ENCODE data around the gene FXYD5. TPM values are rescaled to one million over a fixed set of nuclear protein-coding genes. Genes with fewer than 3 reads are reported as not detected.
A peak's percentile ranks its signal among the peaks of the same experiment; 100 is the strongest.

Gene FXYD5
- total and polyA plus RNA-seq, 2 donors (not counting 1 experiment from before 2014, with no cell fraction given) = 310 to 390 TPM

DNA sequence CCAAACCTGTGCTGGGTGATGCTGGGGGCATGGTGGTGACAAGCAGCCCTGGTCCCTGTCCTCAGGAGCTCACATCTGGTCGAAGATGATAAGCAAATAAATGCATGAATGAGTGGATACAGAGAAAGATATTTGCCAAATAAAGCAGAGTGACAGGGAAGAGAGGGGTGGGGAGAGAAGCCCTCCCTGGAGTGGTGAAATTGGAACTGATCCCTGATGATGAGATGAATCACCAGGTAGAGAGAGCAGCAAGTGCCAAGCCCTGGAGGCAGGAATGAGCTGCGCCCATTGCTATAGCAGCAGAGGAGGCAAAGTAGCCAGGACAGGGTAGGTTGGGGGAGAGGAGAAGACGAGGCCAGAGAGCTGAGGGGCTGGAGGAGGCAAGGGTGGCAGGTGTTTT, 13.7 kb downstream of the FXYD5 start:
- Mint-ChIP-seq H3K4me3 (no peak overlapping the region), H3K27ac (peak overlapping the region; percentile 77), H3K27me3 (no peaks in the 10 kb centered on the region), H3K4me1 (peaks cover 35% of the 10 kb centered on the region), H3K9me3 (ENCODE audit: insufficient read depth) (no peaks in the 10 kb centered on the region)
- intact Hi-C loops (cut with micrococcal nuclease) = no loop called here
- TF ChIP-seq, protein P1, sequence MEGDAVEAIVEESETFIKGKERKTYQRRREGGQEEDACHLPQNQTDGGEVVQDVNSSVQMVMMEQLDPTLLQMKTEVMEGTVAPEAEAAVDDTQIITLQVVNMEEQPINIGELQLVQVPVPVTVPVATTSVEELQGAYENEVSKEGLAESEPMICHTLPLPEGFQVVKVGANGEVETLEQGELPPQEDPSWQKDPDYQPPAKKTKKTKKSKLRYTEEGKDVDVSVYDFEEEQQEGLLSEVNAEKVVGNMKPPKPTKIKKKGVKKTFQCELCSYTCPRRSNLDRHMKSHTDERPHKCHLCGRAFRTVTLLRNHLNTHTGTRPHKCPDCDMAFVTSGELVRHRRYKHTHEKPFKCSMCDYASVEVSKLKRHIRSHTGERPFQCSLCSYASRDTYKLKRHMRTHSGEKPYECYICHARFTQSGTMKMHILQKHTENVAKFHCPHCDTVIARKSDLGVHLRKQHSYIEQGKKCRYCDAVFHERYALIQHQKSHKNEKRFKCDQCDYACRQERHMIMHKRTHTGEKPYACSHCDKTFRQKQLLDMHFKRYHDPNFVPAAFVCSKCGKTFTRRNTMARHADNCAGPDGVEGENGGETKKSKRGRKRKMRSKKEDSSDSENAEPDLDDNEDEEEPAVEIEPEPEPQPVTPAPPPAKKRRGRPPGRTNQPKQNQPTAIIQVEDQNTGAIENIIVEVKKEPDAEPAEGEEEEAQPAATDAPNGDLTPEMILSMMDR (IDR thresholded peaks at IDR 0.05) = no peak
- POLR2A ChIA-PET = interaction anchor here (0.7 to 1.4 kb wide), 2 partner anchors 38 to 90 kb away, joined by 3 read pairs; no protein-coding TSS in a partner anchor
- Histone ChIP-seq H3K27me3 (replicated peaks in 1 of 4; ENCODE audit: control extremely low read depth in 1 of 4, control insufficient read depth in 3 of 4, insufficient read depth in 4 of 4, low read length in 3 of 4) (no peaks in the 10 kb centered on the region), H3K4me1 (ENCODE audit: control insufficient read depth in 2 of 2, insufficient read depth in 2 of 2, low read length in 2 of 2) (peaks cover 21 to 25% of the 10 kb centered on the region in 2 donors), H3K27ac (ENCODE audit: low read length in 2 of 2) (peak overlapping the region; percentile 66 to 74), H2AFZ (ENCODE audit: insufficient read depth, low read depth, low read length, poor library complexity, severe bottlenecking) (no peak overlapping the region), H3K9me3 (ENCODE audit: control extremely low read depth in 1 of 3, control insufficient read depth in 2 of 3, insufficient read depth in 1 of 3, low read length in 2 of 3) (peaks cover 0 to 8% (median 0%) of the 10 kb centered on the region in 3 donors), H3K4me2 (replicated peaks; ENCODE audit: low read depth, low read length, poor library complexity, severe bottlenecking) (no peak overlapping the region), H3K36me3 (replicated peaks in 1 of 2; ENCODE audit: control extremely low read depth in 1 of 2, control insufficient read depth in 1 of 2, extremely low read depth in 1 of 2, insufficient read depth in 2 of 2, low read length in 1 of 2) (peaks cover 2 to 61% of the 10 kb centered on the region in 2 experiments), H3K9ac (ENCODE audit: low read length) (no peak overlapping the region), H4K20me1 (ENCODE audit: control insufficient read depth, insufficient read depth, low read length, poor library complexity, severe bottlenecking) (peaks cover 6% of the 10 kb centered on the region), H3K4me3 (ENCODE audit: control extremely low read depth in 1 of 5, extremely low read depth in 1 of 5, insufficient read depth in 1 of 5, low read depth in 2 of 5, low read length in 4 of 5) (no peak overlapping the region), H3K79me2 (ENCODE audit: control insufficient read depth, insufficient read depth, low read length) (peaks cover 1% of the 10 kb centered on the region)
- DNase-seq (no peak), ATAC-seq (ENCODE audit: low read depth) (no peak)
- CTCF ChIA-PET = interaction anchor here (0.8 to 2.0 kb wide), 4 partner anchors 27 to 300 kb away, joined by 3 to 10 read pairs (median 5); no protein-coding TSS in a partner anchor
- WGBS (ENCODE audit: insufficient coverage) = 69% methylated on average over 2 of the region's 3 CpGs

DNA sequence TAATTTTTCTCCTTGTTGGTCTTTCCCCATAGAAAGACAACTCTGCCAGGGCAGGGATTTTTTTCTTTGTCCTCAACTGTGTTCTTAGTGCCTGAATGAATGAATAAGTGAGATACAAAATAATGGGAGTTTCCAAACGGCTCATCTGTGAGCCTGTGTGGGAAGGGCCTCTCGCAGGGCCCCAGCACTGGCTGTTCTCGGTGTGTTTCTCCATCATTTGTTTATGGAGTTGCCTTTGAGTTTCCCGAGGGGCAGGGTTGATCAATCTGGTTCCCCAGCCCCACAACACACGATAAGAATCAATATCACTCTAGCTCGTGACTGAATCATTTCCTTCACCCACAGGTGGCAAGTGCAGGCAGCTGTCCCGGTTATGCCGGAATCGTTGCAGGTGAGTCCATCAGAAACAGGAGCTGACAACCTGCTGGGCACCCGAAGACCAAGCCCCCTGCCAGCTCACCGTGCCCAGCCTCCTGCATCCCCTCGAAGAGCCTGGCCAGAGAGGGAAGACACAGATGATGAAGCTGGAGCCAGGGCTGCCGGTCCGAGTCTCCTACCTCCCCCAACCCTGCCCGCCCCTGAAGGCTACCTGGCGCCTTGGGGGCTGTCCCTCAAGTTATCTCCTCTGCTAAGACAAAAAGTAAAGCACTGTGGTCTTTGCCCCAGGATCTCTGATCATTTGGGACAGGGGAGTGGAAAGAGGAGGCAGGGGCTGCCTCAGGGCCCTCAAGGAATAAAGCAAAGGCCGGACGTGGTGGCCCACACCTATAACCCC, 14.9 kb downstream of the FXYD5 start:
- peak overlapping the region; percentile 78 for H3K27ac Mint-ChIP-seq
- WGBS (ENCODE audit: insufficient coverage) = 81% methylated on average over 14 of the region's 18 CpGs
- ATAC-seq (ENCODE audit: low read depth) = no peak
- H3K9me3 Mint-ChIP-seq (ENCODE audit: insufficient read depth) = no peaks in the 10 kb centered on the region
- no peaks in the 10 kb centered on the region for H3K27me3 ChIP-seq (replicated peaks in 1 of 4; ENCODE audit: control extremely low read depth in 1 of 4, control insufficient read depth in 3 of 4, insufficient read depth in 4 of 4, low read length in 3 of 4)
- peaks cover 21 to 25% of the 10 kb centered on the region in 2 donors for H3K4me1 ChIP-seq (ENCODE audit: control insufficient read depth in 2 of 2, insufficient read depth in 2 of 2, low read length in 2 of 2)
- H3K27me3 Mint-ChIP-seq = no peaks in the 10 kb centered on the region
- H3K27ac ChIP-seq (ENCODE audit: low read length in 2 of 2) = no peak overlapping the region
- H3K4me1 Mint-ChIP-seq = peaks cover 34% of the 10 kb centered on the region
- H3K9me3 ChIP-seq (ENCODE audit: control extremely low read depth in 1 of 3, control insufficient read depth in 2 of 3, insufficient read depth in 1 of 3, low read length in 2 of 3) = peaks cover 0 to 8% (median 0%) of the 10 kb centered on the region in 3 donors
- CTCF ChIA-PET = interaction anchor here (0.9 to 1.2 kb wide), 2 partner anchors 21 to 53 kb away, joined by 3 read pairs; no protein-coding TSS in a partner anchor
- intact Hi-C loops (cut with micrococcal nuclease) = no loop called here
- no peak overlapping the region for H3K9ac ChIP-seq (ENCODE audit: low read length)
- H3K4me3 ChIP-seq (ENCODE audit: control extremely low read depth in 1 of 5, extremely low read depth in 1 of 5, insufficient read depth in 1 of 5, low read depth in 2 of 5, low read length in 4 of 5) = no peak overlapping the region
- no peak overlapping the region for H3K4me2 ChIP-seq (replicated peaks; ENCODE audit: low read depth, low read length, poor library complexity, severe bottlenecking)
- H2AFZ ChIP-seq (ENCODE audit: insufficient read depth, low read depth, low read length, poor library complexity, severe bottlenecking) = no peak overlapping the region
- peaks cover 0 to 49% of the 10 kb centered on the region in 2 experiments for H3K36me3 ChIP-seq (replicated peaks in 1 of 2; ENCODE audit: control extremely low read depth in 1 of 2, control insufficient read depth in 1 of 2, extremely low read depth in 1 of 2, insufficient read depth in 2 of 2, low read length in 1 of 2)
- POLR2A ChIA-PET = interaction anchor here (0.6 kb wide), 1 partner anchor 68 kb away, joined by 3 read pairs; no protein-coding TSS in a partner anchor
- no peaks in the 10 kb centered on the region for H3K79me2 ChIP-seq (ENCODE audit: control insufficient read depth, insufficient read depth, low read length)
- no peaks in the 10 kb centered on the region for H4K20me1 ChIP-seq (ENCODE audit: control insufficient read depth, insufficient read depth, low read length, poor library complexity, severe bottlenecking)
- no peak for DNase-seq
- no peak for TF ChIP-seq EZH2 (IDR thresholded peaks at IDR 0.05; ENCODE audit: borderline replicate concordance, insufficient read depth, low read depth, low read length, poor library complexity, severe bottlenecking)
- TF ChIP-seq, protein P1 (IDR thresholded peaks at IDR 0.05) = no peak
- no peak overlapping the region for H3K4me3 Mint-ChIP-seq

Data from B cell (primary cell).